ENCODE measurements around the gene USP25. TPM values are rescaled to one million over a fixed set of nuclear protein-coding genes. Genes with fewer than 3 reads are reported as not detected.

USP25 gene
- total RNA-seq, 6 experiments from 2014 or later = 14.7 to 22.7 (median 18.7) TPM

DNA sequence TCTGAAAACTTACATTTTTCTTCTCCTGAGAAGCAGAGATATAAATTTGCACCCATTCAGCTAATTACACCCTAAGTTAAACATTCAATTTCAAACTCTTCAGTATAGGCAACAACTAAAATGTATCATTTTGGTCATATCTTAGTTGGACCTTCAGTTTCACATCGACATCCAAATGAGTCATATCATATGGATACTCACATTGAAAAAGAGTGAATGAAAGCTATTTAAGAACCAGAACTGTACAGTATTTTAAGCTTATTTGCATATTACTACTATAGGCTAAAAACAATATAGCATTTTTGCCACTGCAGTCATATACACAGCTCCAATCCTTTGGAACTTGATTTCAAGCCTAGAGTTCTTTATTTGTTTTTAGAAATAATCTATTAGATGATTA is 33.6 kb downstream of the USP25 start:
- Histone ChIP-seq H3K27ac (no peak overlapping the region), H3K27me3 (no peaks in the 10 kb centered on the region), H3K4me3 (no peak overlapping the region), H3K36me3 (no peaks in the 10 kb centered on the region), H3K9me3 (no peaks in the 10 kb centered on the region), H3K4me1 (peaks cover 0 to 32% (median 6%) of the 10 kb centered on the region in 4 donors)
- DNase-seq (no peak), ATAC-seq (no peak)
- intact Hi-C loops (cut with DNase I) = no loop called here
- TF ChIP-seq POLR2A (IDR thresholded peaks at IDR 0.05) = no peak
- TF ChIP-seq, protein P1, sequence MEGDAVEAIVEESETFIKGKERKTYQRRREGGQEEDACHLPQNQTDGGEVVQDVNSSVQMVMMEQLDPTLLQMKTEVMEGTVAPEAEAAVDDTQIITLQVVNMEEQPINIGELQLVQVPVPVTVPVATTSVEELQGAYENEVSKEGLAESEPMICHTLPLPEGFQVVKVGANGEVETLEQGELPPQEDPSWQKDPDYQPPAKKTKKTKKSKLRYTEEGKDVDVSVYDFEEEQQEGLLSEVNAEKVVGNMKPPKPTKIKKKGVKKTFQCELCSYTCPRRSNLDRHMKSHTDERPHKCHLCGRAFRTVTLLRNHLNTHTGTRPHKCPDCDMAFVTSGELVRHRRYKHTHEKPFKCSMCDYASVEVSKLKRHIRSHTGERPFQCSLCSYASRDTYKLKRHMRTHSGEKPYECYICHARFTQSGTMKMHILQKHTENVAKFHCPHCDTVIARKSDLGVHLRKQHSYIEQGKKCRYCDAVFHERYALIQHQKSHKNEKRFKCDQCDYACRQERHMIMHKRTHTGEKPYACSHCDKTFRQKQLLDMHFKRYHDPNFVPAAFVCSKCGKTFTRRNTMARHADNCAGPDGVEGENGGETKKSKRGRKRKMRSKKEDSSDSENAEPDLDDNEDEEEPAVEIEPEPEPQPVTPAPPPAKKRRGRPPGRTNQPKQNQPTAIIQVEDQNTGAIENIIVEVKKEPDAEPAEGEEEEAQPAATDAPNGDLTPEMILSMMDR (IDR thresholded peaks at IDR 0.05) = no peak
- WGBS (ENCODE audit: insufficient coverage, low coverage, low lambda C conversion rate, missing lambda C conversion rate) = 74% methylated on average over 1 of the region's 1 CpG

DNA sequence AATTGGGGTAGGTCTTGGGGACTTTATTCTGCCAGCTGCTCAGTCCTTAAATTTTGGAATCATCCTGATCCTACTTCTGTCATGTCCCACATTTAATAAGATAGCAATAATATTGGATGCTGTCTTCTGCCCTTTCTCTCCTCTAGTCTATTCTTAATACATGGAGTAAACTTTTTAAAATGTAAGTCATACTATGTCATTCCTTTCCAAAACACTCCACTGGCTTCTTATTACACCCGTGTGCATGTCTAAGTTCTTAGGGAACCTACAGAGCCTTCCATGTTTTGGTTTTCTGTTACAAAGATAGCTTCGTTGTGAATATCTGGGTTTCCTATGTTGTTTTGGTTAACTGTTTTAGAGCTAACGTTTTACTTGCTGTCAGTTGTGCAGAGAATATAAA is 35.1 kb downstream of the USP25 start:
- TF ChIP-seq, protein P1 (IDR thresholded peaks at IDR 0.05) = no peak
- no peak for TF ChIP-seq POLR2A (IDR thresholded peaks at IDR 0.05)
- Histone ChIP-seq H3K4me1 (peaks cover 0 to 32% (median 6%) of the 10 kb centered on the region in 4 donors), H3K27me3 (no peaks in the 10 kb centered on the region), H3K4me3 (no peak overlapping the region), H3K27ac (no peak overlapping the region), H3K9me3 (no peaks in the 10 kb centered on the region), H3K36me3 (no peaks in the 10 kb centered on the region)
- ATAC-seq (no peak), DNase-seq (no peak)
- 65% methylated on average over 3 of the region's 3 CpGs for WGBS (ENCODE audit: insufficient coverage, low coverage, low lambda C conversion rate, missing lambda C conversion rate)
- intact Hi-C loops (cut with DNase I) = no loop called here

DNA sequence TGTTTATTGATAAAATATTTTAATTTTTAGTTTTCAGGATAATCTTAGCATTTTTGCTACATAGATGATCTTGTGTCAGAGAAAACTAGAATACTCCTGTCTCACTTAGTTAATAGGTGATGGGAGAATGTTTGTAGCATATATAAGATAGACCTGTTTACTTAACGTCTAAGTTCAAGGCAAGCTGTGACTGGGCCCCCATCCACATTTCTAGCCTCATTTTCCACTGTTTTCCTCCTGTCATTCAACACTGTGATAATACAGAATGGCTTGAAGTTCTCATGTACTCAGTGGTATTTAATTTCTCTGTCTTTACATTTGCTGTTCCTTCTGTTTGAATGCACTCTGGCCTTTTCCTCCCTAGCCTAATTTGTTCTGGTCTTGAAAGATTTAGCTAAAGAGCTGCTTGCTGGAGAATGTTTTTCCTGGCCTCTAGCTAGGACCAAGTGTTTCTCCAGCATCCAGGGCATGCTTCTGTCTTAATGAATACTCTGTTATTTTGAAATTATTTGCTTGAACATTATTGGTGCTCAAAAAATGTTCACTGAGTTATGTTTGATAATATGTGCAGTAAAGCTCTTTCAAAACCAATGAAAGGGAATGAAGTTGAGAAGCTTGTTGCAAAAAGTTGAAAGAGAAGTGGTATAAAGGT is 37.3 kb downstream of the USP25 start:
- Histone ChIP-seq H3K4me3 (no peak overlapping the region), H3K27me3 (no peaks in the 10 kb centered on the region), H3K36me3 (no peaks in the 10 kb centered on the region), H3K9me3 (no peaks in the 10 kb centered on the region), H3K4me1 (peaks cover 0 to 15% (median 4%) of the 10 kb centered on the region in 4 donors), H3K27ac (no peak overlapping the region)
- TF ChIP-seq, protein P1 (IDR thresholded peaks at IDR 0.05) = no peak
- no peak for TF ChIP-seq POLR2A (IDR thresholded peaks at IDR 0.05)
- 30% methylated on average over 1 of the region's 1 CpG for WGBS (ENCODE audit: insufficient coverage, low coverage, low lambda C conversion rate, missing lambda C conversion rate)
- intact Hi-C loops (cut with DNase I) = no loop called here
- ATAC-seq (no peak), DNase-seq (no peak)

DNA sequence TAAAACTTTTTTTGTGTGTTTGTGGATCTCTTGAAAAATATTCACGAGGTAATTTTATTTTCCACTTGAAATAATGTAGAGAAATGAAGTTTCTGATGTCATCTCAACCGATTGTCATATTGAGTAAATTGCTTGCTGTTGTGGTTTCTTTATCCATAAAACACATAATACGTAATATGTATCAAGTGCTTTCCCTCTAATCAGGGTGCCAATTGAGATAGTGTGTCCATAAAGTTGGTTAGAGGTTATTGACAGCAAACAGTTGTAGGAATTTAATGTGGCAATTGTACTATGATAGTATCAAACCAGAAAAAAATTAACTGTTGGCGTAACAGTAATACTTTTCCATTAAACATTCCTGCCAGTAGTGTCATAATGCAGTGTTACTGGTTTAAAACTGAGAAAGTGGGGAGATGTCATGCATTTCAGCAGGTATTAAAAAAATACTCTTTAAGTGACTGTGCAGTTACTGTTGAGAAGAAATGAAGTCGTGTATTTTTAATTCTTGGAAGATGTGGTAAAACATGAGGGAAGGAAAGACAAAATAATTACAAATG is 38.3 kb downstream of the USP25 start:
- 74% methylated on average over 5 of the region's 5 CpGs for WGBS (ENCODE audit: insufficient coverage, low coverage, low lambda C conversion rate, missing lambda C conversion rate)
- DNase-seq (no peak), ATAC-seq (no peak)
- no peak overlapping the region for H3K27ac ChIP-seq
- no peaks in the 10 kb centered on the region for H3K36me3 ChIP-seq
- no peaks in the 10 kb centered on the region for H3K9me3 ChIP-seq
- peaks cover 0 to 8% (median 4%) of the 10 kb centered on the region in 4 donors for H3K4me1 ChIP-seq
- TF ChIP-seq, protein P1 (IDR thresholded peaks at IDR 0.05) = no peak
- TF ChIP-seq POLR2A (IDR thresholded peaks at IDR 0.05) = no peak
- H3K27me3 ChIP-seq = no peaks in the 10 kb centered on the region
- intact Hi-C loops (cut with DNase I) = no loop called here
- no peak overlapping the region for H3K4me3 ChIP-seq
